ENCODE results near the gene FBRSL1. TPM values are rescaled to one million over a fixed set of nuclear protein-coding genes. Genes with fewer than 3 reads are reported as not detected.

FBRSL1 gene
- total and polyA plus RNA-seq, 9 donors: 3.2 to 69.5 (median 32.2) TPM

DNA sequence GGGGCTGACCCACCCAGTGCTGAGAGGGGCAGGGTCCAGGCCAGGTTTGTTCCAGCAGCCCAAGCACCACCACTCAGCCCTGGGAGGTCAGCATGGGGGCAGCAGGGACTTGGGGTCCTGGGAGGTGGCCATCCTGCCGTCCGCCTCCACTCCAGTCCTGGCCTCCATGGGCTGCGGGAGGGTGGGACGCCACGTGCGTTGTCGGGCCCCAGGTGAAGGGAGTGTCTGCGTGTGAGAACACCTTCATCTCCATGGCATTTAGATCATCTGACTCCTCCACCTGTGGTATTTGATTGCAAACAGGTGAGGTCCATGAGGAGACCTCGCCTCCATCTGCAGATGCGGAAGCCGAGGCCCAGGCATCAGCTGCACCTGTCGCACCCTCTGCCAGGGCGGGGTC, 44.1 kb downstream of the FBRSL1 start:
- WGBS, 3 donors: 96 to 97% (median 97%) methylated on average over 12 to 13 of the region's 13 CpGs
- intact Hi-C loops (cut with DNase I): no loop called here
- no peaks in the 10 kb centered on the region for H3K4me1 ChIP-seq (ENCODE audit: insufficient read depth)

DNA sequence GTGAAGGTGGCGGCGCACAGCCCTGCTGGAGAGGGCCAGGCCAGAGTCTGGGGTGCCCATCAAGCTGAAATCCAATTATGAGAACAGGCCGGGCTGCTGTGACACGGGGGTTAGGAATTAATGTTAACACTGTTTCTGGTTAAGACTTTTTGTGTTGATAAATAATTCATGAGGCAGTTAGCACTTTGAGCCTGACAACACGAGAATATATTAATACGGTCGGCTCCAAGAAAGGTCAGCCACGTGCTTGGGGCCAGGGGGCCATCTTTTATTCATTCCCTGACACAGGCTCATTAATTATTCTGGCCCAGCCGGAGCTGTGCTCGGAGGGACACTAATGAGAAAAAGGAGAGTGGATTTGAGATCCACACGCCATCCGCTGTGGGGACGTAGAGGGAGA, 45.1 kb downstream of the FBRSL1 start:
- Histone ChIP-seq H3K36me3 (no peaks in the 10 kb centered on the region), H3K9me3 (no peaks in the 10 kb centered on the region), H3K4me1 (ENCODE audit: insufficient read depth) (no peaks in the 10 kb centered on the region), H3K27ac (no peak overlapping the region), H3K27me3 (no peaks in the 10 kb centered on the region), H3K4me3 (no peak overlapping the region)
- TF ChIP-seq EP300 (IDR thresholded peaks at IDR 0.05) (no peak), POLR2A (IDR thresholded peaks at IDR 0.05) (no peak)
- TF ChIP-seq, protein P1, sequence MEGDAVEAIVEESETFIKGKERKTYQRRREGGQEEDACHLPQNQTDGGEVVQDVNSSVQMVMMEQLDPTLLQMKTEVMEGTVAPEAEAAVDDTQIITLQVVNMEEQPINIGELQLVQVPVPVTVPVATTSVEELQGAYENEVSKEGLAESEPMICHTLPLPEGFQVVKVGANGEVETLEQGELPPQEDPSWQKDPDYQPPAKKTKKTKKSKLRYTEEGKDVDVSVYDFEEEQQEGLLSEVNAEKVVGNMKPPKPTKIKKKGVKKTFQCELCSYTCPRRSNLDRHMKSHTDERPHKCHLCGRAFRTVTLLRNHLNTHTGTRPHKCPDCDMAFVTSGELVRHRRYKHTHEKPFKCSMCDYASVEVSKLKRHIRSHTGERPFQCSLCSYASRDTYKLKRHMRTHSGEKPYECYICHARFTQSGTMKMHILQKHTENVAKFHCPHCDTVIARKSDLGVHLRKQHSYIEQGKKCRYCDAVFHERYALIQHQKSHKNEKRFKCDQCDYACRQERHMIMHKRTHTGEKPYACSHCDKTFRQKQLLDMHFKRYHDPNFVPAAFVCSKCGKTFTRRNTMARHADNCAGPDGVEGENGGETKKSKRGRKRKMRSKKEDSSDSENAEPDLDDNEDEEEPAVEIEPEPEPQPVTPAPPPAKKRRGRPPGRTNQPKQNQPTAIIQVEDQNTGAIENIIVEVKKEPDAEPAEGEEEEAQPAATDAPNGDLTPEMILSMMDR (IDR thresholded peaks at IDR 0.05): no peak
- DNase-seq: no peak
- intact Hi-C loops (cut with DNase I): no loop called here
- WGBS, 3 donors: 89 to 92% (median 90%) methylated on average over 13 of the region's 13 CpGs

More for the DNA sequence above, 44.1 kb downstream of the FBRSL1 start:
- Histone ChIP-seq H3K27ac (no peak overlapping the region), H3K36me3 (no peaks in the 10 kb centered on the region), H3K9me3 (no peaks in the 10 kb centered on the region), H3K27me3 (no peaks in the 10 kb centered on the region), H3K4me3 (no peak overlapping the region)
- TF ChIP-seq POLR2A (IDR thresholded peaks at IDR 0.05) (no peak), EP300 (IDR thresholded peaks at IDR 0.05) (no peak)
- TF ChIP-seq, protein P1 (IDR thresholded peaks at IDR 0.05): no peak
- DNase-seq: no peak

DNA sequence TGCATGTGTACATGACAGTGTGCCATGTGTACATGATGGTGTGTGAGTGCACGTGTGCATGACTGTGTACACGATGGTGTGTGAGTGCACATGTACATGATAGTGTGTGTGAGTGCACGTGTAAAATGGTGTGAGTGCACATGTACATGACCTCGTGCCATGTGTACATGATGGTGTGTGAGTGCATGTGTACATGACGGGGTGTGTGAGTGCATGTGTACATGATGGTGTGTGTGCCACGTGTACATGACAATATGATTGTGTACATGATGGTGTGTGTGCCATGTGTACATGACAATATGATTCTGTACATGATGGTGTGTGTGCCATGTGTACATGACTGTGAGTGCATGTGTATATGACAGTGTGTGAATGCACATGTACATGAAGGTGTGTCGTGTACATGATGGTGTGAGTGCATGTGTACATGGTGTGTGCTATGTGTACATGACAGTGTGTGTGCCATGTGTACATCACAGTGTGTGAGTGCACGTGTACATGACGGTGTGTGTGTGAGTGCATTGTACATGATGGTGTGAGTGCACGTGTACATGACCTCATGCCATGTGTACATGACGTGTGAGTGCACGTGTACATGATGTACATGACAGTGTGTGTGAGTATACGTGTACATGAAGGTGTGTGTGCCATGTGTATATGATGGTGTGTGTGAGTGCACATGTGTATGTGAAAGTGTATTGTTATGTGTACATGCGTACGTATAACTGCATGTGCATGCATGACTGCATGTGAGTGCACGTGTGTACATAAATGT, 46.3 kb downstream of the FBRSL1 start:
- WGBS, 3 donors: 94 to 95% (median 95%) methylated on average over 16 of the region's 16 CpGs
- no peak overlapping the region for H3K27ac ChIP-seq
- intact Hi-C loops (cut with DNase I): no loop called here

DNA sequence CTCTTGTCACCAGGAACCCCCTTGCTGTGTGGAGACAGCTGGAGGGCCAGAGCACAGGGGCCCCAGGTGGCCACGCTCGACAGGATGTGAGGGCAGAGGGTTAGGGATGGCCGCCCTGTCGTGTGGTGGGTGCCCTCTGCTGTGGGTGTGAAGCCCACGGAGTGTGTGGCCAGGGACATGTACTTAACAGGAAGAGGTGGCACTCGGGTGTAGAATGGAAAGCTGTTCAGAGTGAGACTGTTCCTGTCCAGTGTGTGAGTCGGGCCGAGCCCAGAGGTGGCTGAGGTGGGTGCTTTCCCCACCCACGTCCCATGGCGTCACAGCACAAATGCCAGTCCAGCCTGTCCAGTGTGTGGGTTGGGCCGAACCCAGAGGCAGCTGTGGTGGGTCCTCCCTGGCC, 47.1 kb downstream of the FBRSL1 start:
- TF ChIP-seq EP300 (IDR thresholded peaks at IDR 0.05) (no peak), POLR2A (IDR thresholded peaks at IDR 0.05) (no peak)
- TF ChIP-seq, protein P1 (IDR thresholded peaks at IDR 0.05): no peak
- intact Hi-C loops (cut with DNase I): no loop called here
- Histone ChIP-seq H3K27me3 (no peaks in the 10 kb centered on the region), H3K4me1 (ENCODE audit: insufficient read depth) (no peaks in the 10 kb centered on the region), H3K36me3 (no peaks in the 10 kb centered on the region), H3K27ac (no peak overlapping the region), H3K9me3 (no peaks in the 10 kb centered on the region), H3K4me3 (no peak overlapping the region)
- no peak for DNase-seq
- WGBS, 3 donors: 88 to 92% (median 90%) methylated on average over 11 of the region's 11 CpGs

More for the DNA sequence above, 46.3 kb downstream of the FBRSL1 start:
- H3K4me1 ChIP-seq (ENCODE audit: insufficient read depth): no peaks in the 10 kb centered on the region
- no peak overlapping the region for H3K4me3 ChIP-seq
- no peak for DNase-seq
- no peaks in the 10 kb centered on the region for H3K27me3 ChIP-seq
- TF ChIP-seq, protein P1 (IDR thresholded peaks at IDR 0.05): no peak
- TF ChIP-seq EP300 (IDR thresholded peaks at IDR 0.05) (no peak), POLR2A (IDR thresholded peaks at IDR 0.05) (no peak)
- no peaks in the 10 kb centered on the region for H3K36me3 ChIP-seq
- H3K9me3 ChIP-seq: no peaks in the 10 kb centered on the region

All from ovary (tissue), 9 donors.